NCI-H1417 treated with DMSO at 0.1 percent for 48 hours (cell line): ENCODE data around the gene SARS2.
"Not testable (repeated sequence)": the region's sequence is repeated elsewhere in the genome, so short reads cannot be mapped to it uniquely, and the experiment has no call there.

ENCODE experiments used
- DNase-seq: peaks from one replicate; lab custom pipeline; 2025; lab: John Stamatoyannopoulos, UW

SARS2 gene

GRCh38 chr19:38945562-38946228 is 15.1 kb upstream of the SARS2 start:
- DNase-seq: no peak

- DNase-seq: no peak
Measured at GRCh38 chr19:38944981-38945506, 14.5 kb upstream of the SARS2 start.

DNA sequence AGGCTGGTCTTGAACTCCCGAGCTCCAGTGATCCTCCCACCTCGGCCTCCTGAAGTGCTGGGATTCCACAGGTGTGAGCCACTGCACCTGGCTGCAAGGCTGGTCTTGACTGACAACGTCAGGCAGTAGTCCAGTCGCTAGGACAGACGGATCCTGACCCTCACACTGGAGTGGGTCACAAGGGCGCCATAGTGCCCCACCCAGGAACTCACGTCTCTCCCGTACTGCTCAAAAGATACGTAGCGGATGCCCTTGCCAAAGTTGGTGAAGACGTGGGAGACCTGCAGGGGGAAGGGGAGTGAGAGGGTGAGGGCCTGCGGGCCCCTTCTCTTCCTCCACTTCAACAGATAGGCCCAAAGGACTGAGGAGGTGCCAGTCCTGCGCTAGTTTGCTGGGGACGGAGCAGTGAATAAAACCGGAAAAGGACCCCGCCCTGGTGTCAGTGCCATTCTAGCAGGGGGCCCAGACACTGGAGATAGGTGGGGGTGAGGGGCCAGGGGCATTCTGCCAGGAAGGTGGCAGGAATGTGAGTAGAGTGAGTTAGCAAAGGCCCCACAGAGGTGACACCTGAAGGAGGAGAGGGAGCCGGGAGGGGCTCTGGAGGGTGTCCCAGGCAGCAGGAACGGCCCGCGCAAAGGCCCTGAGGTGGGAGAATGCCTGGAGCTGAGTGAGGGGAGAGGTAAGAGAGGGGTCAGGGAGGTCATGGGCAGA is 12.1 kb upstream of the SARS2 start:
- DNase-seq: no peak

GRCh38 chr19:38941979-38942378 is 11.4 kb upstream of the SARS2 start:
- no peak for DNase-seq

- DNase-seq: not testable (repeated sequence)
Measured at GRCh38 chr19:38941466-38941865, 10.9 kb upstream of the SARS2 start.

DNA sequence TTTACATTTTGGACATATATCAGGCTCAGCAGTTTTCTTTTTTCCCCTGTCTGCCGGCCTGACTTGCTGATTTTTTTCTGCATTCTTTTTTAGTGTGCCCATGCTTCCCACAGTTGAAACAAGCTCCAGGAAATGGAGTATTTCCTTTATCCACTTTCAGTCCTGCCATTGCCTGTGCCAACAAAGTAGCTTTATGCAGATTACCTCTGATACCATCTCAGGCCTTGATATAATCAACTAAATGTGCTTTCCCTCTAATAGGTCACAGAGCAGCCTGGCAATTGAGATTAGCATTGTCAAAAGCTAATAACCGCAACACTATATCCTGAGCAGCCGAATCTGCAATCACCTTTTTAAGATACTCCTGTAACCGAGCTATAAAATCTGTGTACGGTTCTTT is 9.4 kb upstream of the SARS2 start:
- no peak for DNase-seq

- no peak for DNase-seq
Measured at GRCh38 chr19:38933544-38933943, 3.0 kb upstream of the SARS2 start.

DNA sequence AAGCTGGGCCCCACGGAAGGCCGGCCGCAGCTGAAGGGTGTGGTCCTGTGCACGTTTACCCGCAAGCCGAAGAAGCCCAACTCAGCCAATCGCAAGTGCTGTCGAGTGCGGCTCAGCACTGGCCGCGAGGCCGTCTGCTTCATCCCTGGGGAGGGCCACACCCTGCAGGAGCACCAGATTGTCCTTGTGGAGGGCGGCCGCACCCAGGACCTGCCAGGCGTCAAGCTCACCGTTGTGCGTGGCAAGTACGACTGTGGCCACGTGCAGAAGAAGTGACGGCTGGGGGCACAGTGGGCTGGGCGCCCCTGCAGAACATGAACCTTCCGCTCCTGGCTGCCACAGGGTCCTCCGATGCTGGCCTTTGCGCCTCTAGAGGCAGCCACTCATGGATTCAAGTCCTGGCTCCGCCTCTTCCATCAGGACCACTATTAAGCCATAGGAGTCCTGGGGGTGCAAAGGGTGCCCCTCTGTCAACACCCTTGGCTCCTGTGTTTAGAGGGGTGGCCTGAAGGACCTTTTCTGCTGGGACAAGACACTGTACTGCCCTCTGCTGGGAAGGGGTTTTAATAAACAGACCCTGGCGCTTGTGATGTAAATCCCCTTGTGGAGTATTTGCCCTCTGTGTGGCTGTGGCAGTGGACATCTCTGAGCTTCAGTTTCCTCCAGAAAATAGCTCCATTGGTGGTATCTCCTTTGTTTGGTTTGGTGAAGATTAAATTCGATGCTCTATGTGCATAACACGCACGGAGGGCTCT is 2.0 kb upstream of the SARS2 start:
- DNase-seq: no peak

- no peak for DNase-seq
Measured at GRCh38 chr19:38931521-38931793, 894 bp upstream of the SARS2 start.

DNA sequence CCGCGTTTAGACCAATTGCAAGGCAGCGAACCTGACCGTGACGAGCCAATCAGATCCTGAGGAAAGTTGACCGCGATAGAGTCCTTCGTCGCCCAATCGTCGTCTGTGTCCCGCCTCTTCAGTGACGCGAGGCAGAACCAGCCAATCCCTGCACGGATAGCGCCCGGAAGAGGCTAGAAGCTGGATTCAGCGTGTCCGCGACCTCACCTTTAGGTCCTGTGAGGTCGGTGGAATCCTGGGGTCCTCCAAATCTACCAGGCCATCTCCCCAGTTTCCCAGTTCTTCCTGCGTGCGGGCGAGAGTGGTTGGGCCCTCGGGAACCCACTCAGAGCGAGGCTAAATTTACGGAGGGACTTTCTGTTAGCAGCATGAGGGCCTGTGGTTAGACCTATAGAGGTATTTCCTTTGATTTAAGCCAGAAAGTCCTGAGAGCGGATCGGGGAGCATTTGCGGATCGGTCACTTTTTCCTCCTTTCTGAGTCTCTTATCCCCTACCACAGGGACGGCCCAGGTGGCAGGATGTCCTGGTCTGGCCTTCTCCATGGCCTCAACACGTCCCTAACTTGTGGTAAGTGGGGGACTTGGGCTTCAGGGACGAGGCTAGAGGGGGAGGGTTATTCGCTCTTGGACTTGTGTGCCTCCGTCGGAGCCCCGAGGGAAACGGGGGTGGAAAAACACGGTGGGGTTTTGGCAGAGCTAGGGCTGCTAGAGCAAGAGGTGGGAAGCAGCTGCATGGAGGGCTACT is 385 bp upstream of the SARS2 start, which contains the start of gene MRPS12:
Gene MRPS12, plus strand, starts transcription at position 169 of the 745 bp plus-strand sequence. Its CDS starts 351 bp downstream, at position 520.
- DNase-seq: no peak

- no peak for DNase-seq
Measured at GRCh38 chr19:38928391-38929001, 2.1 kb downstream of the SARS2 start.

GRCh38 chr19:38924388-38924787 is 6.2 kb downstream of the SARS2 start:
- DNase-seq: no peak

- DNase-seq: no peak
Measured at GRCh38 chr19:38922482-38922881, 8.1 kb downstream of the SARS2 start.

GRCh38 chr19:38921420-38922274 is 8.9 kb downstream of the SARS2 start:
- no peak for DNase-seq

DNA sequence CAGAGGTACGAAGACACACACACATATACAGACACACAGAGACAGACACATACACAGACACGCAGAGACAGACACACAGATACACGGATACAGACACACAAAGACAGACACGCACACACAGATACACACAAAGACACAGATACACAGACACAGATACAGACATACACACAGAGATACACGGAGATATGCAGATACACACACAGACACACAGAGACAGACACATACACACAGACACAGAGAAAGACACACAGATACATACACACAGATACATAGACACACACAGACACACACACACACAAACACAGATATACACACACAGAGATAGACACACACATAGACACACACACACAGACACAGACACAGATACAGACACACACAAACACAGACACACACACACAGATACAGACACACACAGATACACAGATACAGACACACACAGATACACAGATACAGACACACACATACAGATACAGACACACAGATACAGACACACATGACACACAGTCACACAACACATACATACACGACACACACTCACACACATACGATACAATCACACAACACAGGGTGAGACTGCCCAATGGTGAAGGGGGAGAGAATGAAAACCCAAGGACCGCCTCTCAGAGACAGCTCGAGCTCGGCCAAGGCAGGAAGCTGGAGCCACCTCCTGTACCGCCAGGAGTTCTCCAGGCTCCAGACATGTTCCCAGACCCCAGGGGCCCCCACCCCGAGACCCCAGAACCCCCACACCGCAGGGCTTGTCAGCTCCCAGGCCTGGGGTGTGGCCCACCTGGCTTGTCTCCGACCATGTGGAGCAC is 9.8 kb downstream of the SARS2 start:
- no peak for DNase-seq

DNA sequence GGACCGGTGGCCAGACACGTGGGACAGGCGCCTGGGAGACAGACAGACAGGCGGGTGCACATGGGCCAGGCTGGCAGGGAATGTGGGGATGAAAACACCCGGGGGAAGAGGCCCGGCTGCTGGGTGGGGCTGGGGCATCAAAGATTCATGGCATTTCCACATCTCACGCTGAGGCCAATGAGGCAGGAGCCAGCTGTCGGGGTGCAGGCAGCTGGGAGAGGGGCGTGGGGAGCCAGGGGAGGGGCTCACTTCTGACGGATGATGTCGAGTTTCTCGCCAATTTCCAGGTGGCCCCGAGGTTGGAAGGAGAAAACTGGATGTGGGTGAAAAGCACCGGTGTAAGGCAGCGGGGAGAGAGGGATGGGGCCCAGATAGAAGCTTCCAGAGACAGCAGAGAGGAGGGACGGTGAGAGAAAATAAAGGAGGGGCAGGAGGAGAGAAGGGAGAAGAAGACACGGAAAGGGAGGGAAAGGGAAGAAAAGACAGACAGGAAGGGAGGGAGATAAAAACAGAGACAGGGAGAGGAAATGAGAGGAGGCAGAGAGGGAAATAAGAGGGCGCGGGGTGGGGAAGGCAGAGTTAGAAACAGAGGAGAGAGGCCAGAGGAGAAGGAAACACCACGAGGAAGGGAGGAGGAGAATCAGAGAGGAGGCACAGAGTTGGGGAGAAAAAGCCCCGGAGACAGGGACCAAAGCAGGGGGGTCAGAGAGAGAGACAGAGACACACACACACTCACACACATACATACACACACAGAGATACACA is 10.5 kb downstream of the SARS2 start:
- DNase-seq: no peak

GRCh38 chr19:38918526-38918925 is 12.0 kb downstream of the SARS2 start:
- no peak for DNase-seq

DNA sequence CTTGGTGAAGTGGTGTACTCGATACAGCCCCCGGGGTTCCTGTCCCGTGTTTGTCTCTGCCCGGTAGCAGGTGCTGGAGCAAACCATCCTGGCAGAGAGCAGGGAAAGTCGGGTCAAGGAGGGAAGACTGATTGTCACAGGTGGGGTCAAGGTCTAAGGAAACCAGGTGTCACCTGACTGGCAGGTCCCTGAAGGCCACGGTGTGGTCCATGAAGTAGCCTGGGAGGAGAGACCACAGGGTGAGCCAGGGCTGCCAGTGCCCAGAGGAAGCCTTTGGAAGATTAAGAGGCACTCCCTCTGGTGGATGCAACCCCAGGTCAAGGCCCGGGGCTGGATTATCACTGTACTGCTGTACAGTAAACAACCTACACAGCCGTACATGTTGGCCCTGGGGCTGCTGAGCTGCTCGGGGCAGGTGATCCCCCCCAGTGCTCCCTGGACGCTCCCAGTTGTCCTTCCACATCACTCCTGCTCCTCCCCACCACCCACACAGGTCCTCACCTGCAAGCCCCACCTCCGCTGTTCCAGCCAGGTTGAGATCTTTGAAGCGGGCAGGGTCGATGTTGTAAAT is 12.6 kb downstream of the SARS2 start:
- no peak for DNase-seq

DNA sequence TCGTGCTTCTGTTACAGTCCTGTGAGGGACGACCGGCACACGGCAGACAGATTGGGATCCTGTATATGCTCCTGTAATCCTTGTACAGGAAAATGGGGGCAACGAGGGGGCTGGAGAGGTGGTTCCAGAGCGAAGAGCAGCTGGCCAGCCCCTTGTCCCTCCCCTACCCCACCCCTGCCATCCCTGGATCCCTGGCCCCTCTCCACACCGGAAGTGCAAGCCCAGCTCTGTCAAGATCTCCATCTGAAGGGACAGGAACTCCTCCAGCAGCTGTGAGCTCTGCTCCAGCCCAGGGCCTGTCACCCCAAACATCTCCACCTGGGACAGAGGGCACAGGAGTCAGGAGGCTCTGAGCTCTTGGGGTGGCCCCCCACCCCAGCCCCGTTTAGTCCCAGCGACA is 13.0 kb downstream of the SARS2 start:
- no peak for DNase-seq
